H1 (cell line): Measurements from ENCODE around the gene ADGRL3. TPM values are rescaled to one million over a fixed set of nuclear protein-coding genes. Genes with fewer than 3 reads are reported as not detected.

Experiments used
- ASH2L ChIP-seq: fragments of 200-600, 300-600 bp; sonication (generic); IDR thresholded peaks from one replicate; pipeline ENCODE4 v1.7.1; 2017; ENCODE audit warnings: low read length
- ATF2 ChIP-seq: IDR thresholded peaks from 2 replicates; pipeline ENCODE4 v1.6.1; 2012; ENCODE audit warnings: low read length, inconsistent platforms
- CHD7 ChIP-seq: fragments of 300-600 bp; sonication (generic); IDR thresholded peaks from 2 replicates; pipeline ENCODE4 v1.7.1; 2012; ENCODE audit warnings: low read length, moderate library complexity, mild to moderate bottlenecking, inconsistent platforms; ENCODE audit not compliant: insufficient replicate concordance
- POLR2AphosphoS5 ChIP-seq: IDR thresholded peaks from 2 replicates; pipeline ENCODE4 v1.6.1; 2011; ENCODE audit warnings: low read depth, low read length
- TEAD4 ChIP-seq: IDR thresholded peaks from 2 replicates; pipeline ENCODE4 v1.6.1; 2012; ENCODE audit warnings: low read depth, low read length, inconsistent platforms, mixed read lengths
- polyA plus RNA-seq, 7 experiments: library from polyadenylated mRNA; depleted of rRNA in 3 of 7; stranded (reverse) in 5 of 7; unstranded in 2 of 7; fragments of >200 nt in 5 of 7; fragments of 200-250 nt in 2 of 7; gene quantifications; 1 replicate in 5 of 7; 2 replicates in 1 of 7; 4 replicates in 1 of 7; pipeline versions ENCODE4 v1.2.1 to v1.2.3, GENCODE V29; 2011 to 2013; ENCODE audit warnings: missing spikeins in 2 of 7, mixed read lengths in 2 of 7
- total RNA-seq: library from RNA; stranded (reverse); fragmentation: NEBNext Ultra II Directional; extraction: Animal tissue kit (Norgen Biotek cat#: 25700); gene quantifications from 2 replicates; pipeline ENCODE4 v1.2.1, GENCODE V29; 2021

Gene ADGRL3
- total and polyA plus RNA-seq, 2 of the 8 experiments (the other 6 are each of a cell fraction or from before 2014, with no cell fraction given): 6.6 to 13.0 TPM

GRCh38 chr4:61648264-61648663 is 448.1 kb downstream of the ADGRL3 start (continued):
- no peak for TF ChIP-seq CHD7
- no peak for TF ChIP-seq ATF2
- TF ChIP-seq POLR2AphosphoS5: no peak
- no peak for TF ChIP-seq ASH2L
- no peak for TF ChIP-seq TEAD4
